Measurements from ENCODE around the gene RGS3.

The RGS3 gene

GRCh38 chr9:113519426-113520108, 56.0 kb downstream of the RGS3 start:
- Histone ChIP-seq H3K4me3 (ENCODE audit: low read length) (no peak overlapping the region), H3K4me2 (ENCODE audit: low read depth, low read length) (no peak overlapping the region), H3K36me3 (replicated peaks; ENCODE audit: insufficient read depth, low read length) (no peaks in the 10 kb centered on the region), H3K4me1 (ENCODE audit: low read length) (peaks cover 71% of the 10 kb centered on the region), H3K27me3 (replicated peaks; ENCODE audit: insufficient read depth, low read length) (no peaks in the 10 kb centered on the region), H3K9me2 (replicated peaks; ENCODE audit: insufficient read depth, low read length) (no peaks in the 10 kb centered on the region), H3K27ac (ENCODE audit: low read length) (no peak overlapping the region), H3K79me2 (ENCODE audit: low read length) (peaks cover 32% of the 10 kb centered on the region), H3K9me3 (replicated peaks; ENCODE audit: insufficient read depth, low read length) (no peaks in the 10 kb centered on the region), H3K9ac (ENCODE audit: low read length) (no peak overlapping the region), H4K20me1 (ENCODE audit: insufficient read depth, low read length) (no peaks in the 10 kb centered on the region), H3F3A (ENCODE audit: insufficient read depth, low read length) (peaks cover 34% of the 10 kb centered on the region), H2AFZ (ENCODE audit: low read length) (no peak overlapping the region)
- TF ChIP-seq EZH2 (optimal IDR thresholded peaks at IDR 0.05; ENCODE audit: low read depth, low read length) (no peak), EZH2phosphoT487 (IDR thresholded peaks at IDR 0.05; ENCODE audit: low read length) (no peak), CTCF (IDR thresholded peaks at IDR 0.05; ENCODE audit: low read length) (no peak)
- no peak for DNase-seq

GRCh38 chr9:113520109-113520642, 56.6 kb downstream of the RGS3 start:
- Histone ChIP-seq H3K9ac (ENCODE audit: low read length) (no peak overlapping the region), H3K27ac (ENCODE audit: low read length) (no peak overlapping the region), H2AFZ (ENCODE audit: low read length) (no peak overlapping the region), H3K4me2 (ENCODE audit: low read depth, low read length) (no peak overlapping the region), H3K9me3 (replicated peaks; ENCODE audit: insufficient read depth, low read length) (no peaks in the 10 kb centered on the region), H3K36me3 (replicated peaks; ENCODE audit: insufficient read depth, low read length) (no peaks in the 10 kb centered on the region), H3K27me3 (replicated peaks; ENCODE audit: insufficient read depth, low read length) (no peaks in the 10 kb centered on the region), H4K20me1 (ENCODE audit: insufficient read depth, low read length) (no peaks in the 10 kb centered on the region), H3F3A (ENCODE audit: insufficient read depth, low read length) (peaks cover 34% of the 10 kb centered on the region), H3K4me1 (ENCODE audit: low read length) (peaks cover 74% of the 10 kb centered on the region), H3K4me3 (ENCODE audit: low read length) (no peak overlapping the region), H3K9me2 (replicated peaks; ENCODE audit: insufficient read depth, low read length) (no peaks in the 10 kb centered on the region), H3K79me2 (ENCODE audit: low read length) (peaks cover 35% of the 10 kb centered on the region)
- no peak for TF ChIP-seq CTCF (IDR thresholded peaks at IDR 0.05; ENCODE audit: low read length)
- DNase-seq, result no peak

- H4K20me1 ChIP-seq (ENCODE audit: insufficient read depth, low read length), result no peaks in the 10 kb centered on the region
- peak overlapping the region; percentile 92; the same call in 1 of the 2 replicates for H3K27ac ChIP-seq (ENCODE audit: low read length)
- peaks cover 71% of the 10 kb centered on the region for H3K4me1 ChIP-seq (ENCODE audit: low read length)
- H3K9me3 ChIP-seq (replicated peaks; ENCODE audit: insufficient read depth, low read length), result no peaks in the 10 kb centered on the region
- 0 out of 2 replicates have a peak overlapping the region, but pooled peaks have one; percentile 6 for H3K4me3 ChIP-seq (ENCODE audit: low read length)
- no peaks in the 10 kb centered on the region for H3K9me2 ChIP-seq (replicated peaks; ENCODE audit: insufficient read depth, low read length)
- TF ChIP-seq EZH2 (optimal IDR thresholded peaks at IDR 0.05; ENCODE audit: low read depth, low read length), result no peak
- TF ChIP-seq EZH2phosphoT487 (IDR thresholded peaks at IDR 0.05; ENCODE audit: low read length), result no peak
- no peak for TF ChIP-seq CTCF (IDR thresholded peaks at IDR 0.05; ENCODE audit: low read length)
- peak; percentile 32 for DNase-seq
- peaks cover 34% of the 10 kb centered on the region for H3F3A ChIP-seq (ENCODE audit: insufficient read depth, low read length)
- H2AFZ ChIP-seq (ENCODE audit: low read length), result no peak overlapping the region
- H3K27me3 ChIP-seq (replicated peaks; ENCODE audit: insufficient read depth, low read length), result no peaks in the 10 kb centered on the region
- H3K36me3 ChIP-seq (replicated peaks; ENCODE audit: insufficient read depth, low read length), result no peaks in the 10 kb centered on the region
- peak overlapping the region; percentile 56; the same call in 1 of the 2 replicates for H3K9ac ChIP-seq (ENCODE audit: low read length)
- H3K4me2 ChIP-seq (ENCODE audit: low read depth, low read length), result peak overlapping the region; percentile 94
- peaks cover 44% of the 10 kb centered on the region for H3K79me2 ChIP-seq (ENCODE audit: low read length)
Observed at GRCh38 chr9:113521693-113522255, 58.2 kb downstream of the RGS3 start.

Measured in MM.1S (cell line).